ENCODE results near the gene LEO1. TPM values are rescaled to one million over a fixed set of nuclear protein-coding genes. Genes with fewer than 3 reads are reported as not detected.

The LEO1 gene
- total RNA-seq: 9.8 and 26.4 TPM in 2 replicates

GRCh38 chr15:51971375-51972133 lies at the start of gene LEO1:
Gene LEO1, minus strand, starts transcription at chr15:51971778. Its CDS starts 33 bp downstream, at chr15:51971745.

GRCh38 chr15:52018693-52019393 lies 47.3 kb upstream of the LEO1 start, which contains the start of gene MAPK6:
Gene MAPK6, plus strand, starts transcription at chr15:52019219. Its CDS starts 27,242 bp downstream, at chr15:52046461.

Other genes starting within 250 kb of the LEO1 start
- 4.9 and 16.0 TPM in 2 replicates for gene LYSMD2, start 234.1 kb downstream of the LEO1 start, total RNA-seq
- 1.7 and 4.1 TPM in 2 replicates for gene TMOD2, start 220.2 kb downstream of the LEO1 start, total RNA-seq
- 24.8 and 37.6 TPM in 2 replicates for gene TMOD3, start 142.1 kb downstream of the LEO1 start, total RNA-seq
- gene MAPK6, start 47.4 kb upstream of the LEO1 start, total RNA-seq: 52.5 and 61.5 TPM in 2 replicates
- 0.29 and 1.8 TPM in 2 replicates for gene BCL2L10, start 141.0 kb upstream of the LEO1 start, total RNA-seq
- 39.2 and 42.9 TPM in 2 replicates for gene GNB5, start 219.6 kb upstream of the LEO1 start, total RNA-seq